NB4 (cell line): ENCODE data around the gene DLG1.

ENCODE experiments used
- POLR2A ChIP-seq: IDR thresholded peaks from 2 replicates; pipeline ENCODE4 v1.6.1; 2011; ENCODE audit warnings: mild to moderate bottlenecking; ENCODE audit not compliant: insufficient read length; ENCODE audit errors: extremely low read depth
- TF ChIP-seq, protein P1 (sequence below): IDR thresholded peaks from one replicate; pipeline ENCODE4 v1.5.1; 2012; ENCODE audit warnings: low read depth, low read length
- TF ChIP-seq, protein P2 (sequence below): IDR thresholded peaks from 2 replicates; pipeline ENCODE4 v1.6.1; 2011; ENCODE audit warnings: low read depth, low read length

DNA sequence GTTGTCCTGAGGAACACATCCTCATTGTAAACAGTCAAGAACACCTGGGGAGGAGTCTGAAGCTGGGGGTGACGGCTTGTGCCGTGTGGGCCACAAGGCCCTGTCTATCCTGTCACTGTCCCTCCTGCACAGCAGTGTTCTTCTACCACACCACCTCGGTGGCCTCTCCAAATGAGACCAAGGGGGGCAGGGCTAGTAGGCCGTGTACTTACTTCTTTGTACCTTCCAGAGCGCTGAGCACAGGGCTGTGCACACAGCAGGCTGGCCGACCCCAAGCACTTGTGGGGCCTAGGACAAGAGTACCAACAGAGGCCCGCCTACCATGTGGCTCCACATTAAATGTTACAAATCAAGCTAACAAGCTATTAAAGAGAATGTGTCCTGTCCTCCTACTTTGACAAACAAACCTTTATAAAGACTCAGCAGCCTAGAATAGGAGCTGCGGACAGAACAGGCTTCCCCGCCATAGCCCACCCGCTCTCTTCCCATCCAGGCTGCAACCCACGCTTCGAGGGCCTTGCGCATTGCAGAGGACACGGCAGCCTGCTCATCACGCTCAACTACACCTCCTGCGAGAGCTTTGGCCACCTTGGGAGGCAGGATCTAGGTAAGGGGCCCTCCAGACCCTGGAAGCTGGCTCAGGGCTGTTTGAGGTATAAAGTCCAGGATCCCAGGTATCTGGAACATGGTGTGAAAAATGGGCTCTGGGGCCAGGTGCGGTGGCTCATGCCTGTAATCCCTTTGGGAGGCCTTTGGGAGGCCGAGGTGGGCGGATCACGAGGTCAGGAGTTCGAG is 299.2 kb downstream of the DLG1 start:
- TF ChIP-seq, protein P1, sequence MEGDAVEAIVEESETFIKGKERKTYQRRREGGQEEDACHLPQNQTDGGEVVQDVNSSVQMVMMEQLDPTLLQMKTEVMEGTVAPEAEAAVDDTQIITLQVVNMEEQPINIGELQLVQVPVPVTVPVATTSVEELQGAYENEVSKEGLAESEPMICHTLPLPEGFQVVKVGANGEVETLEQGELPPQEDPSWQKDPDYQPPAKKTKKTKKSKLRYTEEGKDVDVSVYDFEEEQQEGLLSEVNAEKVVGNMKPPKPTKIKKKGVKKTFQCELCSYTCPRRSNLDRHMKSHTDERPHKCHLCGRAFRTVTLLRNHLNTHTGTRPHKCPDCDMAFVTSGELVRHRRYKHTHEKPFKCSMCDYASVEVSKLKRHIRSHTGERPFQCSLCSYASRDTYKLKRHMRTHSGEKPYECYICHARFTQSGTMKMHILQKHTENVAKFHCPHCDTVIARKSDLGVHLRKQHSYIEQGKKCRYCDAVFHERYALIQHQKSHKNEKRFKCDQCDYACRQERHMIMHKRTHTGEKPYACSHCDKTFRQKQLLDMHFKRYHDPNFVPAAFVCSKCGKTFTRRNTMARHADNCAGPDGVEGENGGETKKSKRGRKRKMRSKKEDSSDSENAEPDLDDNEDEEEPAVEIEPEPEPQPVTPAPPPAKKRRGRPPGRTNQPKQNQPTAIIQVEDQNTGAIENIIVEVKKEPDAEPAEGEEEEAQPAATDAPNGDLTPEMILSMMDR = no peak
- no peak for TF ChIP-seq POLR2A
- TF ChIP-seq, protein P2, sequence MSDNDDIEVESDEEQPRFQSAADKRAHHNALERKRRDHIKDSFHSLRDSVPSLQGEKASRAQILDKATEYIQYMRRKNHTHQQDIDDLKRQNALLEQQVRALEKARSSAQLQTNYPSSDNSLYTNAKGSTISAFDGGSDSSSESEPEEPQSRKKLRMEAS = no peak
